Breast epithelium (tissue), 4 donors: ENCODE results near the gene GRPEL1. TPM values are rescaled to one million over a fixed set of nuclear protein-coding genes. Genes with fewer than 3 reads are reported as not detected.

Experiments used
- DNase-seq, 2 donors: peaks; one replicate each; pipeline ENCODE4 v3.0.0-alpha.2; 2019; ENCODE audit warnings: low spot score in 2 of 2
- H3K27ac ChIP-seq, 2 donors: fragments of 200-600 bp; sonication (generic) in 1 of 2; one replicate each; pipeline ENCODE4 v1.5.1; 2016 to 2019; ENCODE audit warnings: mild to moderate bottlenecking in 1 of 2
- H3K27me3 ChIP-seq, 2 donors: fragments of 200-600 bp; sonication (generic) in 1 of 2; one replicate each; pipeline versions ENCODE4 v1.5.1 to v1.6.0; 2017 to 2019; ENCODE audit warnings: control low read depth in 1 of 2, mild to moderate bottlenecking in 1 of 2
- H3K36me3 ChIP-seq: fragments of 200-600 bp; one replicate; pipeline ENCODE4 v1.5.1; 2019
- H3K4me1 ChIP-seq, 2 donors: fragments of 200-600 bp; sonication (generic); one replicate each; pipeline ENCODE4 v1.5.1; 2016 to 2019; ENCODE audit warnings: control low read depth in 1 of 2
- H3K4me3 ChIP-seq, 3 donors: fragments of 200-600 bp; sonication (generic); 1 replicate in 2 of 3; 2 replicates in 1 of 3; pipeline ENCODE4 v1.5.1; 2016 to 2019; ENCODE audit warnings: mild to moderate bottlenecking in 3 of 3, moderate library complexity in 2 of 3
- H3K9me3 ChIP-seq, 2 donors: fragments of 200-600 bp; sonication (generic) in 1 of 2; one replicate each; pipeline ENCODE4 v1.5.1; 2016 to 2019; ENCODE audit warnings: control low read depth in 1 of 2
- POLR2A ChIP-seq: fragments of 450-650 bp; IDR thresholded peaks from one replicate; pipeline ENCODE4 v1.6.1; 2016; ENCODE audit warnings: antibody characterized with exemption, mild to moderate bottlenecking, moderate library complexity
- POLR2AphosphoS5 ChIP-seq, 3 donors: sonication (generic); formaldehyde crosslinking; IDR thresholded peaks; one replicate each; pipeline ENCODE4 v1.6.1; 2017; ENCODE audit warnings: antibody characterized with exemption in 3 of 3
- intact Hi-C: fragments of 100-400 bp; cut with DNase I; formaldehyde crosslinking; loops from one replicate; pipeline ENCODE4 v1.15.1; 2023; ENCODE audit warnings: low total_unique reads
- total RNA-seq, 3 donors: library from RNA; depleted of rRNA; stranded (reverse); fragments of >200 nt; gene quantifications; one replicate each; pipeline ENCODE4 v1.1.0, GENCODE V29; 2016
- TF ChIP-seq, protein P1 (sequence below), 3 donors: fragments of 450-650 bp; IDR thresholded peaks; one replicate each; pipeline ENCODE4 v1.5.1; 2016 to 2017; ENCODE audit warnings: antibody characterized with exemption in 3 of 3, mild to moderate bottlenecking in 3 of 3, moderate library complexity in 3 of 3

Gene GRPEL1
- total RNA-seq, 3 donors from 2014 or later, result 20.2 to 24.1 (median 22.6) TPM

DNA sequence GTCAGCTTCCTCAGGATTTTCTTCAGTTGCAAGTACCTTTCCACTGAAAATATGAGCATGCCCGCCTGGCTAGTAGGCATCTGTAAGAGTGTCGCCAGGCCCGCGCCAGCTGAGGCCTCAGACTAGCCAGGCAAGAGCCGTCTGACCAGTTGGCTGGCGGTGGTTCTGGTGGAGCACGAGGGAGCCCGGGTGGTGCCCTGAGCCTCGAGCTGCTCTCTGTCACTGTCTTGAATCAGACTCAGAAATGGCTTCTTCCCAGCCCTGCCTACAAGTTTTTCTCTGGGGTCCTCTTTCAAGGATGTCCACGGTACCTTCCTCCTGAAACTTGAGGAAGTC, 11.9 kb downstream of the GRPEL1 start:
- TF ChIP-seq, protein P1, sequence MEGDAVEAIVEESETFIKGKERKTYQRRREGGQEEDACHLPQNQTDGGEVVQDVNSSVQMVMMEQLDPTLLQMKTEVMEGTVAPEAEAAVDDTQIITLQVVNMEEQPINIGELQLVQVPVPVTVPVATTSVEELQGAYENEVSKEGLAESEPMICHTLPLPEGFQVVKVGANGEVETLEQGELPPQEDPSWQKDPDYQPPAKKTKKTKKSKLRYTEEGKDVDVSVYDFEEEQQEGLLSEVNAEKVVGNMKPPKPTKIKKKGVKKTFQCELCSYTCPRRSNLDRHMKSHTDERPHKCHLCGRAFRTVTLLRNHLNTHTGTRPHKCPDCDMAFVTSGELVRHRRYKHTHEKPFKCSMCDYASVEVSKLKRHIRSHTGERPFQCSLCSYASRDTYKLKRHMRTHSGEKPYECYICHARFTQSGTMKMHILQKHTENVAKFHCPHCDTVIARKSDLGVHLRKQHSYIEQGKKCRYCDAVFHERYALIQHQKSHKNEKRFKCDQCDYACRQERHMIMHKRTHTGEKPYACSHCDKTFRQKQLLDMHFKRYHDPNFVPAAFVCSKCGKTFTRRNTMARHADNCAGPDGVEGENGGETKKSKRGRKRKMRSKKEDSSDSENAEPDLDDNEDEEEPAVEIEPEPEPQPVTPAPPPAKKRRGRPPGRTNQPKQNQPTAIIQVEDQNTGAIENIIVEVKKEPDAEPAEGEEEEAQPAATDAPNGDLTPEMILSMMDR (IDR thresholded peaks at IDR 0.05), result no peak
- no peak for TF ChIP-seq POLR2AphosphoS5 (IDR thresholded peaks at IDR 0.05)
- no peak for TF ChIP-seq POLR2A
- Histone ChIP-seq H3K9me3 (no peaks in the 10 kb centered on the region), H3K27ac (no peak overlapping the region), H3K4me3 (no peak overlapping the region), H3K36me3 (peaks cover 4% of the 10 kb centered on the region), H3K27me3 (no peaks in the 10 kb centered on the region), H3K4me1 (no peaks in the 10 kb centered on the region)
- intact Hi-C loops, result no loop called here
- DNase-seq, result peak in 1 of 2 donors; percentile 41

- DNase-seq, result no peak
- H3K4me3 ChIP-seq, result no peak overlapping the region
- intact Hi-C loops, result no loop called here
- no peaks in the 10 kb centered on the region for H3K9me3 ChIP-seq
- peaks cover 4% of the 10 kb centered on the region for H3K36me3 ChIP-seq
- no peaks in the 10 kb centered on the region for H3K4me1 ChIP-seq
- H3K27me3 ChIP-seq, result no peaks in the 10 kb centered on the region
- TF ChIP-seq POLR2A, result no peak
- no peak for TF ChIP-seq POLR2AphosphoS5 (IDR thresholded peaks at IDR 0.05)
- TF ChIP-seq, protein P1 (IDR thresholded peaks at IDR 0.05), result no peak
- H3K27ac ChIP-seq, result no peak overlapping the region
These were observed 12.5 kb downstream of the GRPEL1 start for GRCh38 chr4:7055111-7055989.

DNA sequence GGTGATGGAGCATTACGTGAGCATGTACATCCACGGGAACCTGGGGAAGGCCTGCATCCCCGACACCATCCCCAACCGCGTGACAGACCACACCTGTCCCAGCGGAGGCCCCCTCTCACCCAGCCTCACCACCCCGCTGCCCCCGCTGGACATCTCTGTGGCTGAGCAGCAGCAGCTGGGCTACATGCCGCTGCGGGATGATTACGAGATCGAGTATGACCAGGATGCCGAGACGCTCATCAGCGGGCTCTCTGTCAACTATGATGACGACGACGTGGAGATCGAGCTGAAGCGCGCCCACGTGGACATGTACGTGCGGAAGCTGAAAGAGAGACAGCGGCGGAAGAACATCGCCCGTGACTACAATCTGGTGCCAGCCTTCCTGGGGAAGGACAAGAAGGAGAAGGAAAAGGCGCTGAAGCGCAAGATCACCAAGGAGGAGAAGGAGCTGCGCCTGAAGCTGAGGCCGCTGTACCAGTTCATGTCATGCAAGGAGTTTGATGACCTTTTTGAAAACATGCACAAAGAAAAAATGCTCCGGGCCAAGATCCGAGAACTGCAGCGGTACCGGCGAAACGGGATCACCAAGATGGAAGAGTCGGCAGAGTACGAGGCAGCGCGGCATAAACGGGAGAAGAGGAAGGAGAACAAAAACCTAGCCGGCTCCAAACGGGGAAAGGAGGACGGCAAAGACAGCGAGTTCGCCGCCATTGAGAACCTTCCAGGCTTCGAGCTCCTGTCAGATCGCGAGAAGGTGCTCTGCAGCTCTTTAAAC, 13.6 kb downstream of the GRPEL1 start:
- no peak for TF ChIP-seq POLR2AphosphoS5 (IDR thresholded peaks at IDR 0.05)
- TF ChIP-seq, protein P1 (IDR thresholded peaks at IDR 0.05), result no peak
- no peak for TF ChIP-seq POLR2A
- Histone ChIP-seq H3K4me3 (no peak overlapping the region), H3K4me1 (peaks cover 0 to 4% of the 10 kb centered on the region in 2 donors), H3K27me3 (no peaks in the 10 kb centered on the region), H3K36me3 (no peaks in the 10 kb centered on the region), H3K9me3 (no peaks in the 10 kb centered on the region), H3K27ac (no peak overlapping the region)
- intact Hi-C loops, result no loop called here
- no peak for DNase-seq

- DNase-seq, result no peak
- Histone ChIP-seq H3K27ac (no peak overlapping the region), H3K4me3 (no peak overlapping the region), H3K27me3 (no peaks in the 10 kb centered on the region), H3K36me3 (no peaks in the 10 kb centered on the region), H3K9me3 (no peaks in the 10 kb centered on the region), H3K4me1 (peaks cover 0 to 4% of the 10 kb centered on the region in 2 donors)
- TF ChIP-seq POLR2AphosphoS5 (IDR thresholded peaks at IDR 0.05), result no peak
- TF ChIP-seq, protein P1 (IDR thresholded peaks at IDR 0.05), result no peak
- no peak for TF ChIP-seq POLR2A
- intact Hi-C loops, result no loop called here
These were observed 14.7 kb downstream of the GRPEL1 start for GRCh38 chr4:7052923-7053715.
